SK-N-SH (cell line): Measurements from ENCODE around the gene FNDC1.

ENCODE experiments used
- CTCF ChIP-seq: fragments of 200-600 bp; sonication (generic); IDR thresholded peaks from 2 replicates; pipeline ENCODE4 v1.6.1; 2017; ENCODE audit warnings: antibody characterized with exemption, mild to moderate bottlenecking, moderate library complexity
- EZH2phosphoT487 ChIP-seq: fragments of 200-600 bp; sonication (generic); IDR thresholded peaks from 2 replicates; pipeline ENCODE4 v1.6.1; 2017; ENCODE audit warnings: low read depth, mixed run types, mild to moderate bottlenecking, antibody characterized with exemption, moderate library complexity, borderline replicate concordance
- FOXM1 ChIP-seq: IDR thresholded peaks from 2 replicates; pipeline ENCODE4 v1.4.0; 2012; ENCODE audit warnings: low read depth, mild to moderate bottlenecking
- GATA2 ChIP-seq: sonication (generic); formaldehyde crosslinking; IDR thresholded peaks from 2 replicates; pipeline ENCODE4 v1.5.0; 2020; ENCODE audit warnings: mild to moderate bottlenecking, missing genetic modification reagents
- MEF2A ChIP-seq: IDR thresholded peaks from 2 replicates; pipeline ENCODE4 v1.4.0; 2012; ENCODE audit warnings: low read depth, borderline replicate concordance
- PBX3 ChIP-seq: IDR thresholded peaks from 2 replicates; pipeline ENCODE4; 2012
- POLR2AphosphoS5 ChIP-seq: IDR thresholded peaks from 2 replicates; pipeline ENCODE4 v1.6.1; 2012; ENCODE audit warnings: low read depth, low read length
- REST ChIP-seq: IDR thresholded peaks from 2 replicates; pipeline ENCODE4 v1.6.1; 2012; ENCODE audit warnings: mild to moderate bottlenecking, low read depth, low read length, moderate library complexity
- USF2 ChIP-seq: fragments of 150-350 bp; IDR thresholded peaks from 2 replicates; pipeline ENCODE4 v1.6.1; 2017; ENCODE audit warnings: antibody characterized with exemption, low read length, low read depth, borderline replicate concordance

- no peak for TF ChIP-seq EZH2phosphoT487
- no peak for TF ChIP-seq FOXM1
- TF ChIP-seq CTCF: peak; percentile 57
- no peak for TF ChIP-seq PBX3
- no peak for TF ChIP-seq MEF2A
- no peak for TF ChIP-seq POLR2AphosphoS5
- no peak for TF ChIP-seq GATA2
- TF ChIP-seq REST: no peak
- no peak for TF ChIP-seq USF2
Observed at GRCh38 chr6:159217595-159218275, 48.5 kb downstream of the FNDC1 start.
